HG03095 (cell line): Measurements from ENCODE around the gene RIN3.

Experiments used
- ATAC-seq: cut with Tn5 transposase; IDR thresholded peaks from one replicate; pipeline ENCODE4 v1.9.1; 2021; ENCODE audit warnings: moderate library complexity; ENCODE audit not compliant: unreplicated experiment

RIN3 gene

GRCh38 chr14:92552066-92552465 is 38.5 kb downstream of the RIN3 start:
- ATAC-seq, result no peak

- ATAC-seq, result no peak
Measured at GRCh38 chr14:92553438-92553837, 39.9 kb downstream of the RIN3 start.

- ATAC-seq, result no peak
Measured at GRCh38 chr14:92555465-92556111, 42.0 kb downstream of the RIN3 start.

GRCh38 chr14:92556255-92556741 is 42.7 kb downstream of the RIN3 start:
- no peak for ATAC-seq

- ATAC-seq, result no peak
Measured at GRCh38 chr14:92556863-92557543, 43.4 kb downstream of the RIN3 start.

- ATAC-seq, result no peak
Measured at GRCh38 chr14:92557544-92557912, 43.9 kb downstream of the RIN3 start.

- ATAC-seq, result no peak
Measured at GRCh38 chr14:92558319-92558718, 44.7 kb downstream of the RIN3 start.

- ATAC-seq, result no peak
Measured at GRCh38 chr14:92559486-92559885, 45.9 kb downstream of the RIN3 start.

- ATAC-seq, result no peak
Measured at GRCh38 chr14:92560106-92560865, 46.7 kb downstream of the RIN3 start.

GRCh38 chr14:92561906-92562479 is 48.4 kb downstream of the RIN3 start:
- no peak for ATAC-seq

- ATAC-seq, result peak; percentile 89
Measured at GRCh38 chr14:92563359-92563758, 49.8 kb downstream of the RIN3 start.

GRCh38 chr14:92563765-92564285 is 50.2 kb downstream of the RIN3 start:
- ATAC-seq, result no peak

- no peak for ATAC-seq
Measured at GRCh38 chr14:92564344-92565039, 50.9 kb downstream of the RIN3 start.

GRCh38 chr14:92565040-92565717 is 51.6 kb downstream of the RIN3 start:
- no peak for ATAC-seq

- ATAC-seq, result no peak
Measured at GRCh38 chr14:92565718-92566115, 52.1 kb downstream of the RIN3 start.

GRCh38 chr14:92567173-92567725 is 53.7 kb downstream of the RIN3 start:
- no peak for ATAC-seq

GRCh38 chr14:92568621-92569479 is 55.3 kb downstream of the RIN3 start:
- peak; percentile 72 for ATAC-seq

GRCh38 chr14:92570674-92571262 is 57.2 kb downstream of the RIN3 start:
- ATAC-seq, result no peak
